DND-41 (cell line): Measurements from ENCODE around the gene PTPRCAP.
"Not testable (repeated sequence)": the region's sequence is repeated elsewhere in the genome, so short reads cannot be mapped to it uniquely, and the experiment has no call there.

Experiments used
- ATAC-seq: fragments of 200-7000 bp; cut with Tn5 transposase; 3 replicates; pipeline ENCODE4 v1.9.1; 2021; ENCODE audit warnings: low read depth; ENCODE audit not compliant: insufficient read depth
- DNase-seq: peaks from one replicate; pipeline ENCODE4 v3.0.0-alpha.2; 2020
- H2AFZ ChIP-seq: 2 replicates; pipeline ENCODE4 v1.6.0; 2012; ENCODE audit warnings: low read depth, low read length
- H3K27ac ChIP-seq: 2 replicates; pipeline ENCODE4 v1.5.1; 2012; ENCODE audit warnings: low read length, inconsistent platforms
- H3K27me3 ChIP-seq: fragments of 200-600 bp; sonication (generic); 2 replicates; pipeline ENCODE4 v1.6.0; 2012; ENCODE audit warnings: low read length, mild to moderate bottlenecking, inconsistent platforms; ENCODE audit not compliant: insufficient read depth, poor library complexity
- H3K36me3 ChIP-seq: 2 replicates; pipeline ENCODE4 v1.5.1; 2012; ENCODE audit warnings: low read length, inconsistent platforms; ENCODE audit not compliant: insufficient read depth
- H3K4me1 ChIP-seq: 2 replicates; pipeline ENCODE4 v1.5.1; 2012; ENCODE audit warnings: mild to moderate bottlenecking, low read length; ENCODE audit not compliant: insufficient read depth
- H3K4me2 ChIP-seq: 2 replicates; pipeline ENCODE4 v1.6.0; 2012; ENCODE audit warnings: mild to moderate bottlenecking, moderate library complexity, low read length, inconsistent platforms; ENCODE audit not compliant: insufficient read depth
- H3K4me3 ChIP-seq, 2 experiments: fragments of 200-600 bp in 1 of 2; shearing (Covaris generic) in 1 of 2; 2 replicates each; pipeline ENCODE4 v1.5.1; 2012 to 2016; ENCODE audit warnings: inconsistent platforms in 2 of 2, low read length in 2 of 2, mild to moderate bottlenecking in 2 of 2, low read depth in 1 of 2, moderate library complexity in 1 of 2
- H3K79me2 ChIP-seq: 2 replicates; pipeline ENCODE4 v1.6.0; 2012; ENCODE audit warnings: low read length, inconsistent platforms; ENCODE audit not compliant: insufficient read depth
- H3K9ac ChIP-seq: 2 replicates; pipeline ENCODE4 v1.6.0; 2012; ENCODE audit warnings: low read depth, mild to moderate bottlenecking, inconsistent platforms, low read length, moderate library complexity
- H3K9me3 ChIP-seq: 2 replicates; pipeline ENCODE4 v1.5.1; 2012; ENCODE audit warnings: low read length, moderate library complexity, mild to moderate bottlenecking, inconsistent platforms; ENCODE audit not compliant: insufficient read depth, severe bottlenecking
- H4K20me1 ChIP-seq: 2 replicates; pipeline ENCODE4 v1.6.0; 2012; ENCODE audit warnings: low read length; ENCODE audit not compliant: insufficient read depth
- EZH2 ChIP-seq: IDR thresholded peaks from 3 replicates; pipeline ENCODE4 v1.6.1; 2012; ENCODE audit warnings: borderline replicate concordance, low read depth, mild to moderate bottlenecking, moderate library complexity, low read length, inconsistent platforms; ENCODE audit not compliant: severe bottlenecking
- TF ChIP-seq, protein P1 (sequence below): IDR thresholded peaks from 2 replicates; pipeline ENCODE4 v1.5.1; 2012; ENCODE audit warnings: borderline replicate concordance, low read length, moderate library complexity, mild to moderate bottlenecking; ENCODE audit not compliant: poor library complexity, severe bottlenecking; ENCODE audit errors: extremely low read depth

The PTPRCAP gene

DNA sequence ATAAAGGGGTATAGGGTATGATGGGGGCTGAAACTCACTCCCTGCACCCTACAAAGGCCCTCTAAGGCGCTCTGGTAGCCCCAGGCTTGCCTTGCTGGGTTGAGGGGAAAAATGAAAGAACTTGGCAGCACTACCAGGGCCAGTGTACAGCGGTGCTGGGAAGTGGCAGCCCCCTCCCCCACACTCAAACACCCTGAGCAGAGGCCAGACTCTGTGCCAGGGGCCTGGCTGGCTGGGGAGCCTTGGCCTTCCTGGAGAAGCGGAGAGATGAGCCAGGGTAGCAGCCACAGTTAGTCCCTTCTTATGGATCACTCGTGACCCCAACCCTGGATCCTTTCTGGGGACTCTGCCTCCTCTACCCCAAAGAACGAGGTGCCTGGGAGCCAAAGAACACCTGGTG, 28.9 kb upstream of the PTPRCAP start:
- Histone ChIP-seq H3K9ac (peak overlapping the region; percentile 95), H3K36me3 (peaks cover 12% of the 10 kb centered on the region; the same call in 1 of the 2 replicates), H3K4me2 (peak overlapping the region; percentile 14; the same call in 1 of the 2 replicates), H3K4me1 (peaks cover 54% of the 10 kb centered on the region), H3K79me2 (peaks cover 38% of the 10 kb centered on the region), H3K4me3 (no peak overlapping the region), H2AFZ (no peak overlapping the region), H3K27me3 (no peaks in the 10 kb centered on the region), H3K9me3 (no peaks in the 10 kb centered on the region), H4K20me1 (no peaks in the 10 kb centered on the region), H3K27ac (peak overlapping the region; percentile 45)
- ATAC-seq, result no peak
- no peak for TF ChIP-seq EZH2
- TF ChIP-seq, protein P1, sequence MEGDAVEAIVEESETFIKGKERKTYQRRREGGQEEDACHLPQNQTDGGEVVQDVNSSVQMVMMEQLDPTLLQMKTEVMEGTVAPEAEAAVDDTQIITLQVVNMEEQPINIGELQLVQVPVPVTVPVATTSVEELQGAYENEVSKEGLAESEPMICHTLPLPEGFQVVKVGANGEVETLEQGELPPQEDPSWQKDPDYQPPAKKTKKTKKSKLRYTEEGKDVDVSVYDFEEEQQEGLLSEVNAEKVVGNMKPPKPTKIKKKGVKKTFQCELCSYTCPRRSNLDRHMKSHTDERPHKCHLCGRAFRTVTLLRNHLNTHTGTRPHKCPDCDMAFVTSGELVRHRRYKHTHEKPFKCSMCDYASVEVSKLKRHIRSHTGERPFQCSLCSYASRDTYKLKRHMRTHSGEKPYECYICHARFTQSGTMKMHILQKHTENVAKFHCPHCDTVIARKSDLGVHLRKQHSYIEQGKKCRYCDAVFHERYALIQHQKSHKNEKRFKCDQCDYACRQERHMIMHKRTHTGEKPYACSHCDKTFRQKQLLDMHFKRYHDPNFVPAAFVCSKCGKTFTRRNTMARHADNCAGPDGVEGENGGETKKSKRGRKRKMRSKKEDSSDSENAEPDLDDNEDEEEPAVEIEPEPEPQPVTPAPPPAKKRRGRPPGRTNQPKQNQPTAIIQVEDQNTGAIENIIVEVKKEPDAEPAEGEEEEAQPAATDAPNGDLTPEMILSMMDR, result no peak
- DNase-seq, result no peak

DNA sequence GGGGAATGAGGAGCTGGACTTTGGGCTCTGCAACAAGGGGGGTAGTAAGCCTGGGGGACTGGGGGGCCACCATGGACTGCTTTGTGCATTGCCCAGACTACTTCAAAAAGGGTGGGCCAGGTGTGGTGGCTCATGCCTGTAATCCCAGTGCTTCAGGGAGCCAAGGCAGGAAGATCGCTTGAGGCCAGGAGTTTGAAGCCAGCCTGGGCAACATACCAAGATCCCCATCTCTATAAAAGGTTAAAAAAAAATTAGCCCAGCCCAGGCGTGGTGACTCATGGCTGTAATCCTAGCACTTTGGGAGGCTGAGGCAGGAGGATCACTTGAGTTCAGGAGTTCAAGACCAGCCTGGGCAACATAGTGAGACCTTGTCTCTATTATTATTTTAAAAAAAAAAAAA, 28.0 kb upstream of the PTPRCAP start:
- not testable (repeated sequence) for H3K9me3 ChIP-seq, DNase-seq, H3K27me3 ChIP-seq, ATAC-seq, H4K20me1 ChIP-seq, H2AFZ ChIP-seq
- Histone ChIP-seq H3K4me3 (peak overlapping the region; percentile 73 to 89; a peak in 3 of 4 replicates), H3K79me2 (peaks cover 38% of the 10 kb centered on the region), H3K36me3 (peaks cover 12% of the 10 kb centered on the region; the same call in 1 of the 2 replicates), H3K27ac (peak overlapping the region; percentile 97), H3K4me2 (peak overlapping the region; percentile 75), H3K4me1 (peaks cover 54% of the 10 kb centered on the region), H3K9ac (peak overlapping the region; percentile 92)

DNA sequence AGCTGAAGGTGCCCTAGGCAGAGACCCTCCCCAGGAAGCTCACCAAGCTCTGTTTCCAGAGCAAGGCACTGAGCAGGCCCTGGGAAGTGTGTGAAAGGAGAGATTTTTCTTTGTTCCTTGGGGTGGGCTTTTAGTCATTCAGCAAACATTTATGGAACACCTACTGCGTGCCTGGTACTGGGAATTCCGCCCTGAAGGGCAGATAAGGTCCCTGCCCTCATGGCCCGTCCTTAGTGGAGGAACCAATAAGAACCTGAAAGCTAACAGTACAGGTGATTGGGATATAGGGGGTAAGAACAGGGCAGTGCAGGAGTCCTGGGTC, 27.7 kb upstream of the PTPRCAP start:
- Histone ChIP-seq H4K20me1 (no peaks in the 10 kb centered on the region), H3K9ac (peak overlapping the region; percentile 92), H3K79me2 (peaks cover 38% of the 10 kb centered on the region), H3K36me3 (peaks cover 12% of the 10 kb centered on the region; the same call in 1 of the 2 replicates), H3K4me3 (peak overlapping the region; percentile 73 to 89), H3K4me1 (peaks cover 54% of the 10 kb centered on the region), H2AFZ (peak overlapping the region; percentile 88), H3K9me3 (no peaks in the 10 kb centered on the region), H3K27ac (peak overlapping the region; percentile 97), H3K27me3 (no peaks in the 10 kb centered on the region), H3K4me2 (peak overlapping the region; percentile 75)
- no peak for DNase-seq
- no peak for TF ChIP-seq EZH2
- no peak for ATAC-seq

GRCh38 chr11:67464411-67465188, 27.1 kb upstream of the PTPRCAP start:
- TF ChIP-seq, protein P1, result no peak
- no peak for TF ChIP-seq EZH2
- peaks cover 49% of the 10 kb centered on the region for H3K4me1 ChIP-seq
- peak; percentile 94 for DNase-seq
- H3K4me2 ChIP-seq, result peak overlapping the region; percentile 75
- H3K9ac ChIP-seq, result peak overlapping the region; percentile 92
- peak overlapping the region; percentile 97 for H3K27ac ChIP-seq
- peaks cover 38% of the 10 kb centered on the region for H3K79me2 ChIP-seq
- no peaks in the 10 kb centered on the region for H3K9me3 ChIP-seq
- peak overlapping the region; percentile 73 to 89 for H3K4me3 ChIP-seq
- peaks cover 12% of the 10 kb centered on the region; the same call in 1 of the 2 replicates for H3K36me3 ChIP-seq
- peak; percentile 77 for ATAC-seq
- no peaks in the 10 kb centered on the region for H4K20me1 ChIP-seq
- H3K27me3 ChIP-seq, result no peaks in the 10 kb centered on the region
- H2AFZ ChIP-seq, result peak overlapping the region; percentile 88
